GM21619 (cell line): ENCODE results near the gene RIPPLY1.

ENCODE experiments used
- ATAC-seq: cut with Tn5 transposase; IDR thresholded peaks from one replicate; pipeline ENCODE4 v1.9.1; 2021; ENCODE audit not compliant: unreplicated experiment

RIPPLY1 gene

GRCh38 chrX:106903291-106903824 is at the start of gene RIPPLY1:
TSS of gene RIPPLY1 (minus strand) at chrX:106903341. CDS start at chrX:106903287, 54 bp downstream.
- no peak for ATAC-seq

GRCh38 chrX:106952538-106952937 is 49.4 kb upstream of the RIPPLY1 start:
- ATAC-seq, result no peak

GRCh38 chrX:106952089-106952488 is 48.9 kb upstream of the RIPPLY1 start:
- no peak for ATAC-seq

- no peak for ATAC-seq
Measured at GRCh38 chrX:106951230-106951629, 48.1 kb upstream of the RIPPLY1 start.

GRCh38 chrX:106950381-106950780 is 47.2 kb upstream of the RIPPLY1 start:
- ATAC-seq, result no peak

- no peak for ATAC-seq
Measured at GRCh38 chrX:106949366-106949765, 46.2 kb upstream of the RIPPLY1 start.

- no peak for ATAC-seq
Measured at GRCh38 chrX:106948641-106949040, 45.5 kb upstream of the RIPPLY1 start.

GRCh38 chrX:106946464-106946863 is 43.3 kb upstream of the RIPPLY1 start:
- ATAC-seq, result no peak

- no peak for ATAC-seq
Measured at GRCh38 chrX:106940068-106940467, 36.9 kb upstream of the RIPPLY1 start.

- ATAC-seq, result no peak
Measured at GRCh38 chrX:106939566-106939965, 36.4 kb upstream of the RIPPLY1 start.

- no peak for ATAC-seq
Measured at GRCh38 chrX:106936246-106936645, 33.1 kb upstream of the RIPPLY1 start.

GRCh38 chrX:106935175-106935574 is 32.0 kb upstream of the RIPPLY1 start:
- ATAC-seq, result no peak

GRCh38 chrX:106933538-106933961 is 30.4 kb upstream of the RIPPLY1 start:
- ATAC-seq, result no peak

- no peak for ATAC-seq
Measured at GRCh38 chrX:106932960-106933537, 29.9 kb upstream of the RIPPLY1 start.

GRCh38 chrX:106932492-106932923 is 29.4 kb upstream of the RIPPLY1 start:
- ATAC-seq, result no peak

GRCh38 chrX:106931831-106932491 is 28.8 kb upstream of the RIPPLY1 start:
- no peak for ATAC-seq

- ATAC-seq, result no peak
Measured at GRCh38 chrX:106928227-106928626, 25.1 kb upstream of the RIPPLY1 start.

- ATAC-seq, result no peak
Measured at GRCh38 chrX:106927700-106928099, 24.6 kb upstream of the RIPPLY1 start.

- ATAC-seq, result no peak
Measured at GRCh38 chrX:106927023-106927422, 23.9 kb upstream of the RIPPLY1 start.

- no peak for ATAC-seq
Measured at GRCh38 chrX:106921637-106922036, 18.5 kb upstream of the RIPPLY1 start.

- no peak for ATAC-seq
Measured at GRCh38 chrX:106919932-106920452, 16.9 kb upstream of the RIPPLY1 start, which contains the start of gene CLDN2. TSS of gene CLDN2 (plus strand) at chrX:106920402. CDS start at chrX:106928229, 7,827 bp downstream.

- ATAC-seq, result no peak
Measured at GRCh38 chrX:106917830-106918500, 14.8 kb upstream of the RIPPLY1 start.
